Measurements from ENCODE around the gene PMM2.

The PMM2 gene

GRCh38 chr16:8845699-8846298 is 48.2 kb downstream of the PMM2 start:
- Mint-ChIP-seq H3K4me1 (ENCODE audit: low read depth) (peaks cover 53% of the 10 kb centered on the region), H3K36me3 (ENCODE audit: low read depth) (peaks cover 83% of the 10 kb centered on the region), H3K27me3 (no peaks in the 10 kb centered on the region), H3K4me3 (no peak overlapping the region), H3K27ac (no peak overlapping the region), H3K9me3 (no peaks in the 10 kb centered on the region)
- intact Hi-C loops (cut with micrococcal nuclease) = no loop called here

GRCh38 chr16:8846401-8846932 is 48.8 kb downstream of the PMM2 start:
- peaks cover 54% of the 10 kb centered on the region for H3K4me1 Mint-ChIP-seq (ENCODE audit: low read depth)
- no peak overlapping the region for H3K4me3 Mint-ChIP-seq
- intact Hi-C loops (cut with micrococcal nuclease) = no loop called here
- H3K27me3 Mint-ChIP-seq = no peaks in the 10 kb centered on the region
- H3K36me3 Mint-ChIP-seq (ENCODE audit: low read depth) = peaks cover 87% of the 10 kb centered on the region
- H3K27ac Mint-ChIP-seq = no peak overlapping the region
- H3K9me3 Mint-ChIP-seq = no peaks in the 10 kb centered on the region

- Mint-ChIP-seq H3K27me3 (no peaks in the 10 kb centered on the region), H3K4me3 (no peak overlapping the region), H3K36me3 (ENCODE audit: low read depth) (peaks cover 90% of the 10 kb centered on the region), H3K9me3 (no peaks in the 10 kb centered on the region), H3K27ac (no peak overlapping the region), H3K4me1 (ENCODE audit: low read depth) (peaks cover 47% of the 10 kb centered on the region)
- intact Hi-C loops (cut with micrococcal nuclease) = no loop called here
Observed at GRCh38 chr16:8847145-8847544, 49.5 kb downstream of the PMM2 start.

- Mint-ChIP-seq H3K9me3 (no peaks in the 10 kb centered on the region), H3K27ac (no peak overlapping the region), H3K36me3 (ENCODE audit: low read depth) (peaks cover 90% of the 10 kb centered on the region), H3K27me3 (no peaks in the 10 kb centered on the region), H3K4me3 (no peak overlapping the region), H3K4me1 (ENCODE audit: low read depth) (peaks cover 42% of the 10 kb centered on the region)
- intact Hi-C loops (cut with micrococcal nuclease) = no loop called here
Observed at GRCh38 chr16:8847623-8848022, 50.0 kb downstream of the PMM2 start.

- no peak overlapping the region for H3K4me3 Mint-ChIP-seq
- peaks cover 94% of the 10 kb centered on the region for H3K36me3 Mint-ChIP-seq (ENCODE audit: low read depth)
- H3K27ac Mint-ChIP-seq = no peak overlapping the region
- peaks cover 38% of the 10 kb centered on the region for H3K4me1 Mint-ChIP-seq (ENCODE audit: low read depth)
- intact Hi-C loops (cut with micrococcal nuclease) = no loop called here
- H3K9me3 Mint-ChIP-seq = no peaks in the 10 kb centered on the region
- no peaks in the 10 kb centered on the region for H3K27me3 Mint-ChIP-seq
Observed at GRCh38 chr16:8848231-8848938, 50.7 kb downstream of the PMM2 start.

GRCh38 chr16:8848939-8849391 is 51.3 kb downstream of the PMM2 start:
- intact Hi-C loops (cut with micrococcal nuclease) = no loop called here
- Mint-ChIP-seq H3K27me3 (no peaks in the 10 kb centered on the region), H3K27ac (no peak overlapping the region), H3K4me1 (ENCODE audit: low read depth) (peaks cover 33% of the 10 kb centered on the region), H3K4me3 (no peak overlapping the region), H3K9me3 (no peaks in the 10 kb centered on the region), H3K36me3 (ENCODE audit: low read depth) (peaks cover 97% of the 10 kb centered on the region)

GRCh38 chr16:8849411-8850011 is 51.9 kb downstream of the PMM2 start:
- intact Hi-C loops (cut with micrococcal nuclease) = no loop called here
- Mint-ChIP-seq H3K36me3 (ENCODE audit: low read depth) (peaks cover 97% of the 10 kb centered on the region), H3K9me3 (no peaks in the 10 kb centered on the region), H3K27me3 (no peaks in the 10 kb centered on the region), H3K4me1 (ENCODE audit: low read depth) (peaks cover 30% of the 10 kb centered on the region), H3K4me3 (no peak overlapping the region), H3K27ac (no peak overlapping the region)

GRCh38 chr16:8850279-8850885 is 52.7 kb downstream of the PMM2 start:
- intact Hi-C loops (cut with micrococcal nuclease) = no loop called here
- H3K27ac Mint-ChIP-seq = peak overlapping the region; percentile 80
- peaks cover 23% of the 10 kb centered on the region for H3K4me1 Mint-ChIP-seq (ENCODE audit: low read depth)
- H3K9me3 Mint-ChIP-seq = no peaks in the 10 kb centered on the region
- H3K4me3 Mint-ChIP-seq = no peak overlapping the region
- peaks cover 97% of the 10 kb centered on the region for H3K36me3 Mint-ChIP-seq (ENCODE audit: low read depth)
- no peaks in the 10 kb centered on the region for H3K27me3 Mint-ChIP-seq

GRCh38 chr16:8851761-8852403 is 54.2 kb downstream of the PMM2 start:
- intact Hi-C loops (cut with micrococcal nuclease) = no loop called here

GRCh38 chr16:8852534-8852933 is 54.9 kb downstream of the PMM2 start:
- Mint-ChIP-seq H3K9me3 (no peaks in the 10 kb centered on the region), H3K4me1 (ENCODE audit: low read depth) (peaks cover 23% of the 10 kb centered on the region), H3K27me3 (no peaks in the 10 kb centered on the region), H3K4me3 (no peak overlapping the region), H3K27ac (no peak overlapping the region), H3K36me3 (ENCODE audit: low read depth) (peaks cover 97% of the 10 kb centered on the region)
- intact Hi-C loops (cut with micrococcal nuclease) = no loop called here

More at GRCh38 chr16:8851761-8852403, 54.2 kb downstream of the PMM2 start:
- no peaks in the 10 kb centered on the region for H3K9me3 Mint-ChIP-seq
- no peak overlapping the region for H3K27ac Mint-ChIP-seq
- H3K4me1 Mint-ChIP-seq (ENCODE audit: low read depth) = peaks cover 23% of the 10 kb centered on the region
- no peak overlapping the region for H3K4me3 Mint-ChIP-seq
- H3K27me3 Mint-ChIP-seq = no peaks in the 10 kb centered on the region
- peaks cover 97% of the 10 kb centered on the region for H3K36me3 Mint-ChIP-seq (ENCODE audit: low read depth)

- intact Hi-C loops (cut with micrococcal nuclease) = no loop called here
- Mint-ChIP-seq H3K4me1 (ENCODE audit: low read depth) (peaks cover 23% of the 10 kb centered on the region), H3K27ac (no peak overlapping the region), H3K9me3 (no peaks in the 10 kb centered on the region), H3K36me3 (ENCODE audit: low read depth) (peaks cover 97% of the 10 kb centered on the region), H3K27me3 (no peaks in the 10 kb centered on the region), H3K4me3 (no peak overlapping the region)
Observed at GRCh38 chr16:8853150-8853549, 55.5 kb downstream of the PMM2 start.

GRCh38 chr16:8853611-8854010 is 56.0 kb downstream of the PMM2 start:
- Mint-ChIP-seq H3K4me1 (ENCODE audit: low read depth) (peaks cover 23% of the 10 kb centered on the region), H3K4me3 (no peak overlapping the region), H3K27me3 (no peaks in the 10 kb centered on the region), H3K9me3 (no peaks in the 10 kb centered on the region), H3K36me3 (ENCODE audit: low read depth) (peaks cover 97% of the 10 kb centered on the region), H3K27ac (no peak overlapping the region)
- intact Hi-C loops (cut with micrococcal nuclease) = no loop called here

GRCh38 chr16:8854298-8854948 is 56.8 kb downstream of the PMM2 start:
- no peaks in the 10 kb centered on the region for H3K27me3 Mint-ChIP-seq
- intact Hi-C loops (cut with micrococcal nuclease) = no loop called here
- H3K9me3 Mint-ChIP-seq = no peaks in the 10 kb centered on the region
- no peak overlapping the region for H3K4me3 Mint-ChIP-seq
- H3K4me1 Mint-ChIP-seq (ENCODE audit: low read depth) = peaks cover 16% of the 10 kb centered on the region
- H3K27ac Mint-ChIP-seq = no peak overlapping the region
- peaks cover 97% of the 10 kb centered on the region for H3K36me3 Mint-ChIP-seq (ENCODE audit: low read depth)

All from dendritic cell treated with granulocyte-macrophage colony-stimulating factor and Interleukin-4, amounts not matched to agents 40 ng/mL and 50 ng/mL, for 4 days (primary cell).